Heart left ventricle (tissue), 13 donors: ENCODE results near the gene KCNH8.

Experiments
- CTCF ChIP-seq, 12 donors: fragments of 200-600 bp; sonication (generic) in 4 of 12; IDR thresholded peaks; one replicate each; pipeline versions ENCODE4 v1.5.0 to v1.8.0; 2018 to 2022; ENCODE audit warnings: antibody characterized with exemption in 12 of 12, mild to moderate bottlenecking in 5 of 12
- POLR2A ChIP-seq, 2 donors: fragments of 450-650 bp; IDR thresholded peaks; one replicate each; pipeline ENCODE4 v1.6.1; 2017; ENCODE audit warnings: antibody characterized with exemption in 2 of 2, mild to moderate bottlenecking in 2 of 2, moderate library complexity in 2 of 2
- donor health status: ischemic (EF 13 %, LVEDD 7.1; RV severe dilation, severe dysfunction).
- donor health status: DM: no; HTN: yes; CAD: no.
- donor health status: DM: no; HTN: no; CAD: no.
- donor health status: ischemic (EF 25% LVEDD 6.9; RV normal size, moderate dysfunction).
- donor health status: ischemic (EF 25% LVEDD 5.7; RV mildly dilated, moderate dysfunction).
- donor health status: ischemic (EF 35%, LVEDD 5.7; RV mildly dilated, moderate dysfunction).
- donor health status: nonischemic (EF 11% LVEDD 7.7; RV severe dilation, severe dysfunction).
- donor health status: DM: yes; HTN: yes; CAD: no.
- donor health status: PGD.
- donor health status: ischemic (EF 29% LVEDD 5.4; RV normal size, mild dysfunction).
- donor health status: nonischemic (EF 23%, LVEDD 6.1; RV moderate dilation, normal function).

GRCh38 chr3:19399356-19399755 is 251.0 kb downstream of the KCNH8 start:
- TF ChIP-seq CTCF (IDR thresholded peaks at IDR 0.05) (no peak), POLR2A (IDR thresholded peaks at IDR 0.05) (no peak)
